HG03175 (cell line): ENCODE results near the gene FITM2.
"Not testable (repeated sequence)": the region's sequence is repeated elsewhere in the genome, so short reads cannot be mapped to it uniquely, and the experiment has no call there.

Experiments
- ATAC-seq: cut with Tn5 transposase; IDR thresholded peaks from one replicate; pipeline ENCODE4 v1.9.1; 2021; ENCODE audit warnings: mild to moderate bottlenecking, moderate library complexity; ENCODE audit not compliant: unreplicated experiment

The FITM2 gene

DNA sequence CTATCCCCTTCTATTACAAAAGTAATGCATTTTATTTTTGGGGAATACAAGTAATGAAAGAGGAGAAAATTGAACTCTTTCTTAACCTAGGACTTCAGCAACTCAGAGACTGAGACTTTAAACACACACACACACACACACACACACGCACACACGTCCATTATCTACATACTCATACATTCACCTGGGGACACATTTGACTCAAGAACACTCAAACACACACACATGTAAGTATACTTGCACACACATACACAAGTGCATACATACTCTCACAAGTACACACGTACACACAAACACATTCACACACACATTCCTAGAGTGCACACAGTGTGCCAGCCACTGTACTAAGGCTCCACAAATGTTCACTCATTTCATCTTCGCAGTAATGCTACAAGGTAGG is 23.7 kb upstream of the FITM2 start:
- no peak for ATAC-seq

DNA sequence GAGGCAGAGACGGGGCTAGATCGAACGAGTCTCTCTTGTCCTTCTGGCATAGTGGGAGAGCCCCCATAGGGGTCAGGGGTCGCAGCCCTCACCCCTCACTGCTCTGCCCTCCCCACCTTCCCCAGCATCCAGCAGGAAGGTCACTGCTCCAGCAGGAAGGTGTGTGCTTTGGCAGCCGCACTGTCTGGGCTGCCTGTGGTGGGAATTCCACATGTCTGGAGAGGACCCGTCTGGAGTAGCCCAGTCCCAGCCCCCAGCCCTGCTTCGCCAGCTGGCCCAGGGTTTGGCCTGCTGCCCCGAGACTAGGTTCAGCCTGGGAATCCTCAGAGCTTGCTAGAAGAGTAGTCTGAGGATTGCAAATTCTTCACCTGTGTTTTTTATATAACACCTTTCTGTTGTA is 23.3 kb upstream of the FITM2 start:
- ATAC-seq = no peak

DNA sequence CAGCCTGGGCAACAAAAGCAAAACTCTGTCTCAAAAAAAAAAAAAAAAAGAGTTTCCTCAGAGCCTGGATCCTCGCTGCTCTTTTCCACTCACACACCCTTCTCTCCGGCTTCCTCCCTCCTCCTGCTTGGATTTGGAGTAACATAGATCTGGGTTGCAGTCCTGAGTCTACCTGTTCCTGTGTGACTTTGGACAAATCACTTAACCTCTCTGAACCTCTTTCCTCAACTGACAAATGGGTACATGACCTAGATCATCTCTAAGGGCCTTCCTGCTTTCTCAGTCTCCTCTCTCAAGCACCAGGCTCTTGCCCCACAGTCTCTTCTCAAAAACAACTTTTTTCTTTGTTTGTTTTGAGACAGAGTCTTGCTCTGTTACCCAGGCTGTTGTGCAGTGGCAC is 20.2 kb upstream of the FITM2 start:
- no peak for ATAC-seq

DNA sequence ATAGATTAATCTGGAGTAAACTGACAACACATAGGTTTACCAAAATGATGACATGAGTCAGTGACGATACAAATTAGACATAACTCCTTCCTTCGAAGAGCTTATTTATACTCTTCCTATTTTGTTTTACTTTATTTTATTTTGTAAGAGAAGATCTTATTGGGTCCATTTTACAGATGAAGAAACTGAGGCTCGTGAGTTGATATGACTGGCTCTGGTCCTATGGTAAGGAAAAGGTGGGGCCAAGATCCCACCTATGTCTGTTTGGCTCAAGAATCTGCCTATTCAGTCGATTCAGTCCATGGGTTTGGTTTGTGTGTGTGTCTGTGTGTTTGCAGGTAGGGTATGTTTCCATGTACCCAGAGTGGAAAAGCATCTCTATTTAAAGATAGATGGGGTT is 17.4 kb upstream of the FITM2 start:
- ATAC-seq = no peak

DNA sequence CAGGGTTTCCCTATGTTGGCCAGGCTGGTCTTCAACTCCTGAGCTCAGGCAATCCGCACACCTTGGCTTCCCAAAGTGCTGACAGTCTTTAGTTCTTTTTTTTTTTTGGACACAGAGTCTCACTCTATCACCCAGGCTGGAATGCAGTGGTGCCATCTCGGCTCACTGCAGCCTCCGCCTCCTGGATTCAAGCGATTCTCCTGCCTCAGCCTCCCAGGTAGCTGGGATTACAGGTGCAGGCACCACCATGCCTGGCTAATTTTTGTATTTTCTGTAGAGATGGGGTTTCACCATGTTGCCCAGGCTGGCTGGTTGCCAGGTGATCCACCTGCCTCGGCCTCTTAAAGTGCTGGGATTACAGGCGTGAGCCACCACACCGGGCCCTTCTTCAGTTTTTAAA is 16.7 kb upstream of the FITM2 start:
- ATAC-seq = not testable (repeated sequence)

DNA sequence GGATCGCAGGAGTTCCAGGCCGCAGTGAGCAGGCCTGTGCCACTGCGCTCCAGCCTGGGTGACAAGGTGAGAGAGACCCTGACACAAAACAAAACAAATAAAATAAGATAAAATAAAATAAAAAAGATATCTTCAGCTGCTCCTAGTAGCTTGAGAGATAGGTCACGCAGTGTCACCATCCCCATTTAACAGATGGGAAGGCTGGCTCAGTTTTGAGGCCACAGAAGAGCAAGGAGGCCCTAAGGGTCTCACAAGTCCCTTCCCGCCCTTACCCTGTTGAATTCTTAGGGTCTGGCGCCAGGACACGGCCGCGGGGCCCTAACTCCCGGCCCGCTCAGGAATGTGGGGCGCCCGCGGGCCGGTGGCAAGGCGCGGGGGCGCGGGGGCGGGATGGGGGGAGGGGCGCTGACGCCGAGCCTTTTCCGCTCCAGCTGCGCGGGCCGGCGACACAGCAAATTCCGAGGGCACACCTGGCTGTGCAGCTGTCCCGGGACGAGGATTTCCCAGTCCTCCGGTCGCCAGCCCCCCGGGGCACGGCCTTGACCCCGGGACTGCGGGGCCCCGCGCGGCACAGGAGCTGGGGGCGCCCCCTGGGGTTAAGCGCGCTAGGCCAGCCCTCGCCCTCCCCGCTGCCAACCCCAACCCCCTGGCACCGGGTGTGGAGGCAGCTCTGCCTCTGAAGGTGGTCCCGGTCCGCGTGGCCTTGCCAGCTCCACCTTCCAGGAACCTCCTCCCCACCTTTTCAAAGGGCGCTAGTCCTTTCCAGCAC is 15.6 kb upstream of the FITM2 start:
- ATAC-seq = no peak

DNA sequence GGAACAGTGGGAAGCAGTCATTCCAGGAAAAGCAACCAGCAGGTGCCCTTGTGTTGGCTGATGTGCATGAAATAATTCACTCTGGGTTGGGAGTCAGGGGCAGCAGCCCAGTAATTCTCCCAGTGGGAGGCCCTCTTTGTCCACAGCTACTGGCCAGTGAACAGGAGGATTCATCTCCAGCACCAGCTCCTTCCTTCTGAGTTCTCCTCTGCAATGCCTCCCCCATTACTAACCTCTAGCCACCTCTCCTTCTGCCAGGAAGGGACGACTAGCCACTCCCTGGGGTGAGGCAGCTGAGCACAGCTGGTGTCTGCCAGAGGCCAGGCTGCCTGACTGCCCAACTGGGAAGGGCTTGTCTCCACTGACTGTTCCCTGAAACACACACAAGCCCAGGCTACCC is 13.3 kb upstream of the FITM2 start:
- ATAC-seq = no peak

DNA sequence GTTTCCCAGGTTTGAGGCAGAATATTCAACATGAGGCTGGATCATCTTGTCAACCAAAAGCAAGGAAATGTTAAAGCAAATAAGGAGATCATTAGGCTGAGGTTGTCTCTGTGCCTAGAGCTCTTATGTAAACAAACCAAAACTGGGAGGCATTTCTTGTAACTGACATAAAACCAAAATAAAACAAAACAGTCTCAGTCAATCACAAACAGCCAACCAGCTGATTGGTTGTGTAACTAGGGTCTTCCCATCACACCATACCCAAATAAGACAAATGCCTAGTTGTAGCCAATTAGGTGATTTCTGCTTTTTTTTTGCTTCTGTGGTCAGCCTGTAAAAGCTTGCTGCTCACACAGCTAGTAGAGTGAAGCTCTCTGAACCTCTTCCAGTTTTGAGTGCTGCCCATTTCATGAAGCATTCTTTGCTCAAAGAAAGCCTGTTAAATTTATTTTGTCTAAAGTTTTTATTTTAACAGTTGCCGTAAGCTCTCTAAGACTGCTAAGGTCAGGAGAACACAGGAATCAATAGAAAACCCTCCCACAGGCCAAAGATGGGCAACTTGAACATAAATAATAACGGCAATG is 8.9 kb upstream of the FITM2 start:
- no peak for ATAC-seq

DNA sequence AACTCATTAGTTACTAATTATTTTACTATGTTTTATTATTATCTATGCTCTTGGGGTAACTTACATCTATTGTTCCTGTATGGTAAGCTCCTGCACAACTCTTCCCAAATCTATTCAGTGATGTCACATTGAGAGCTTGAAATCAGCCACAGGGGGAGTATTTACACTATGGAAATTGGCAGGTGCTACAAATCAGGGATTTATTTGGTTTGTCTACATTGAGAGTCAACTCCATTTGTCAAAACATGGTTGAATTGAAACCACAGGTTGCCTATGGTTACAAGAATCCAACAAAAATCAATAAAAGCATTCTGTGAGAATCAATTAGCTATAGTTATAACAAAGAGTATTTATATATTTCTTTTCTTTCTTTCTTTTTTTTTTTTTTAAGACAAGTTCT is 3.9 kb upstream of the FITM2 start:
- ATAC-seq = no peak

DNA sequence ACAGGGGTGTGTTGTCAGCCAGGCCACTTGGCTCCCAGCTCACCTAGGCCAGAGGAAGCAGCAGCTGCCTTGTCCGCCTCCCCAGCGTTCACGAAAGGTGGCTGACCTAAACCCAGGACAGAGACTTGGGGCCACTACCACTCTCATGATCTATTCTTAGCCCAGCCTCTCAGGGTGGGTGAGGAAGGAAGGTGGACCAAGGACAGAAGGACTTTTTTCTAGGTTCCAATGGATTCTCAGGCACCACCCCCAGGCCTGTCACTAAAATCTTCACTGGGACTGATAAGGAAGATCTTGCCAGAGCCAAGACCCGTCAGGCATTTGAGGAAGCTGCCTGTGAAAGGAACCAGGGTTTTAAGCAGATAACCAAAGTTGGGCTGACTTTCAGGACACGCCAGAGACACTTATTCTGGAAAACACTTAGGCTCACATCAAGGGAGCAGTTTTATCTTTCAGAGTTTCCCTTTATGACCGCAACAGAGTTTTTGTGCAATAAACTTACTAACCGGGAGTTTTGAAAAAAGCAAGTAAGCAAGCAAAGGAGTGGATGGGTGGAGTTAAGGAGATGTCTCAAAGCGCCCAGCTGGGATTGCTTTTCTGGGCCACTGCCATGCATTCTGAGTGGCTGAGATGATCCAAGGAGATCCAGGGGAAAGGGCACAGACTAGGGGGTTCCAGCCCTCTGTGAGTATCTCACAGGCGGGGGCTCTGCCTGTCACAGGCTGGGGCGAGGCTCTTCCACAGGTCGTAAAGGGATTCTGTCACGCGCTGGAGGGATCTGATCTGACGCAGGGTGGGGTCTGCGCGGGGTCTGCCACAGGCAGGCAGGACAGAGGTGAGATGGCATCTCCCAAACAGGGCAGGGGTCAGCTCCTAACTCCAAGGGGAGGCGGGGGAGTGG is 989 bp downstream of the FITM2 start:
- no peak for ATAC-seq

DNA sequence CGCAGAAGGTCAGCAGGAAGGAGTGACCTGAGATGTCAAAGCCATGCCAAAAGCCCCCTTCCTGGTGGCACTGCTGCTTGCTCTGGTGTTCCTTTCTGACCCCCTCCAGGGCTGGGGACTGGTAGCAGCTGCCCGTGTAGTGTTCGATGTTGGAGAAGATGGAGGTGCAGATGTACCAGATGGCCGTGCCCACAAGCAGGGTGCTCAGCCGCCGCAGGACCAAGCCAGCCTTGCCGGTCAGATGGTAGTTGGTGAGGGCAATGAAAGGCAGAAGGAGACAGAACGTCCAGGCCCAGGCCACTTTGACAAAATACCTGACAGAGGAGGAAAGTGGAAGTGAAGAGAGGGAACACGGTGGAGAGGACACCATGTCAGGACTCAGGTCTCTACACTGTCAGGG is 4.1 kb downstream of the FITM2 start:
- no peak for ATAC-seq

DNA sequence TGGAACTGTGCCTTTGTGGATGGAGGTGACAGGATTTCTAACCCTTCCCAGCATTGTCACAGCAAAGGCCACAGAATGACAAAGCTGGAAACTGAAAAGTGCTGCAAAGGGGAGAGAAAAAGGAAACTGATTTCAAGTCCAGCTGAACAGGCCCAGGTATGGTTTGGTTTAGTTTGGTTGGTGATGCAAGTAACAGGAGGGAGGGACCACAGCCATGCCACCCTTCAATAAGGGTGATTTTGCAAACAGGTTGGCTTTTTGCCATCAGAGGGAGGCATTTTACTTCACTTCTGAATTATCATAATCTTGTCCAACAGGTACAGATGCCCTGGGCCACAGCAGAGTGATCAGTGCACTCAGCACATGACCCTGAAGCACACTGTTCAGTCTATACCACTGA is 6.6 kb downstream of the FITM2 start:
- no peak for ATAC-seq

DNA sequence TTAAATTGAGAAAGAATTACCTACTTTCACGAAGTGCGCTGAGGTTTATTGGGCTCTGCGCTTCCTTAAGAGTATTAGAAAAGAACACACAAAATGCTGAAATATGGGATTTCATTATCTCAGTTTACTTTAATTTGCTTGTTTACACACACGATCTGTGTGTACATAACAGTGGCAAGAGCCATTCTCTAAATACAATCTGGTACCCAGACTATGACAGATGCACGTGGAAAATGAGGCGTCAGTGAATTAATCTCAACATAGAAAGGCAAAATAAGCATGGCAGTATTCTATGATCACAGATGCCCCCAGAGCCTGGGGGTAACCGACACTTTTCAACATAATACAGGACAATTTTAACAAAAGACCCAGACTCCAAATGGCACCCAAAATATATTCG is 8.3 kb downstream of the FITM2 start:
- ATAC-seq = no peak

DNA sequence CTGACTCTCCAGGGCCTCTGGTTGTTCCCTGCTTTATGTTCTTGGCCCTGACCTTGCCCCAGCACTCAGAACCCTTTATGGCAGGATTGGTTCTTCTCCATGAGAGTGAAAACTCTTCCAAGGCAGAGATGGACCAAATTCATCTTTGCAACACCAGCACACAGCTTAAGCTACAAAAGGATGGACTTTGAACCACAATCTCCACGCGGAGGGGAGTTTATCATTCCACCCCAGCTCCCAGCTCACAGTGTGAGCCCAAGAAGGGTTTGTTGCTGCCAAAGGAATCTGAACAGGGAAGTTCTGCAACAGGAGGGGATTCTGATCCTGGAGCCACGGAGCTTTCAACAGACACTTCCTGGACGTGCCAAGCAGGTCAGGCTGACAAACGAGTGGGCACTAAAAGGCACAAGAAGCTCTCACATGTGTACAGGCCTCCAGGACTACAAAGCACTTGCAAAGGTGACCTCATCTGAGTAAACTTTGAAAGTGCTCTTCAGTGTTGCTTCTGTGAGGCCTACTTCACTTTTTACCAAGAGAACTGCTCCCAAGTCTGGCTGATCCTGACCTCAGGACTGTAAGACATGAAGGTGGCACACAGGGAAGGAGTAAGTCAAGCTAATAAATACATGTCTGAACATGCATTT is 8.9 kb downstream of the FITM2 start:
- no peak for ATAC-seq

DNA sequence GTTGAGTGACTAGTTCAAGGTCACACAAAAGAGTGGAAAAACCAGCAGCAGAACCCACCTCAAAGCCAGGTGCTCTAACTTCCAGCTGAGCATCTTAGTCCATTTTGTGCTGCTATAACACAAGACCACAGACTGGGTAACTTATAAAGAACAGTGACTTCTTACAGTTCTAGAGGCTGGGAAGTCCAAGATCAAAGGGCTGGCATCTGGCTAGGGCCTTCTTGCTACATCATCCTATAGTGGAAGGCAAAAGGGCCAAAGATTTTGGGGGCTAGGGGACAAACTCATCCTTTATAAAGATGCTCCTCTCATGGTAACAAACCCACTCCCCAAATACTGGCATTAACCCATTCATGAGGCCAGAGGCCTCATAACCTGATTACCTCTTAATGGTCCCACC is 9.7 kb downstream of the FITM2 start:
- no peak for ATAC-seq

DNA sequence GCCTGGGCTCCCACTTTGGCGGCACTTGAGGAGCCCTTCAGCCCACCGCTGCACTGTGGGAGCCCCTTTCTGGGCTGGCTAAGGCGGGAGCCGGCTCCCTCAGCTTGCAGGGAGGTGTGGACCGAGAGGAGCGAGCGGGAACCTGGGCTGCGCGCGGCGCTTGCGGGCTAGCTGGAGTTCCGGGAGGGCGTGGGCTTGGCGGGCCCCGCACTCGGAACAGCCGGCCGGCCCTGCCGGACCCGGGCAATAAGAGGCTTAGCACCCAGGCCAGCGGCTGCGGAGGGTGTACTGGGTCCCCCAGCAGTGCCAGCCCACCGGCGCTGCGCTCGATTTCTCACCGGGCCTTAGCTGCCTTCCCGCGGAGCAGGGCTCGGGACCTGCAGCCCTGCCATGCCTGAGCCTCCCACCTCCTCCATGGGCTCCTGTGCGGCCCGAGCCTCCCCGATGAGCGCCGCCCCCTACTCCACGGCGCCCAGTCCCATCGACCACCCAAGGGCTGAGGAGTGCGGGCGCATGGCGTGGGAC is 11.9 kb downstream of the FITM2 start:
- not testable (repeated sequence) for ATAC-seq

DNA sequence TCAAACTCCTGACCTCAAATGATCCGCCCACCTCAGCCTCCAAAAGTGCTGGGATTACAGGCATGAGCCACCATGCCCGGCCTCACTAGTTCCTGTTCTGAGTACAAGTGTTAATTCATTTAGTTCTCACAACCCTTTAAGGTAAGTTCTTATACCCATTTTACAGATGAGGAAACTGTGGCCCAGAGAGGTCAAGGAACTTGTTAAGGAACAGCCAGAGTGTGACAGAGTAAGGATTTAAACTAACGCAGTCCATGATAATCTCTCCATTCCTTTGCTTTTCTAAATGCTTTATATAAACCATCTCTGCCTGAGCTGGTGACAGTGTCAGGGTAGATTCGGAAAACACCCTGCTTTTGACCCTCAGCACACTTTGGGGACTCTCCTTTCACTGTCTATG is 13.3 kb downstream of the FITM2 start:
- no peak for ATAC-seq

DNA sequence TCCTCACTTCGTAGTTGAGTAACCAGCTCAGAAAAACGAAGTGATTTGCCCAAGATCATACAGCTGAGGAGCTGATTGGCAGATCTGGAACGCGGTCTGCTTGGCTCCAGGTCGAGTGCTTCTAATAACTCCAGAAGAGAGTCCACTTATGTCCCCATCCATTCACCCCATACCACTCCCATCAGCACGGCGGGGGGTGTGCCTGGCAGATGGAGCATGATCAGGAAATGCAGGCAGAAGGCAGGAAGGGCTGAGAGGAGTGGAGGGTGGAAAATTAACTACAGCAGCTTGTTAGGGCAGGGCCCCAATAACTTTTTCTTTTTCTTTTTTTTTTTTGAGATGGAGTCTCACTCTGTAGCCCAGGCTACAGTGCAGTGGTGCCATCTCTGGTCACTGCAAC is 15.0 kb downstream of the FITM2 start:
- ATAC-seq = no peak

DNA sequence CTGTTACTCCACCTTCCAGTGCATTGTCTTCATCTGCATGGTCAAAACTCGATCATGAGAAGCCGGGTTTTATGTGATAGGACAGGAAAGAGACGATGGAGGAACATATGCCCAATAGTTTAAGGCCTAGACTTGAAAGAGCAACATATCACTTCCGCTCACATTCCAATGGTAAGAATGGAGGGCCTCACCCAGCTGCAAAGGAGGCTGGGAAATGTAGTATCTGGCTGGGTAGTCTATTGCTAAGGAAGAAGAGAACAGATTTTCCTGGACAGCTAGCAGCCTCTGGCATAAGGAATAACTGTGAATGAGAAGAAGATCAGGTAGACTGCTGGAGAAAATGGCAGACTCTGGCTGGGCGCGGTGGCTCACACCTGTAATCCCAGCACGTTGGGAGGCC is 19.2 kb downstream of the FITM2 start:
- ATAC-seq = no peak

DNA sequence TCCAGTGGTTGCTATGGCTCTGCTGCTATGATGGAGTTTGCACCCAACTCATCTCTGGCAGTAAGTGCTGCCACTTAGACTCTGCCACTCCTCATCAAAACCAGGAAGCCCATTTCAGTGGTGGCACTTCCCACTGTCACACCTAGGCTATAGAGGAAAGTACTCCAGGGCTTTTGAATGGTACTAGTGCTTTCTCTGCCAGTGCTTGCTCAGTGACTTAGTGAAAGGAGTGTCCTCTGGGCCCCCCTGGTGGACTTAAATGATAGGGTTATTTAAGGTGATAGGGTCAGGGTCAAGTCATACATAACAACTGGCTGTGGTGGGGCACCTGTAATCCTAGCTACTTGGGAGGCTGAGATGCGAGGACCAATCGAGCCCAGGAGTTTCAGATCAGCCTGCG is 22.8 kb downstream of the FITM2 start:
- ATAC-seq = no peak
